LNCaP clone FGC (cell line): ENCODE results near the gene SMIM38.

Source experiments
- DNase-seq: peaks from one replicate; pipeline ENCODE4 v3.0.0-alpha.2; 2011; ENCODE audit warnings: low read depth
- H3K4me3 ChIP-seq: 2 replicates; pipeline ENCODE4 v1.5.1; 2011; ENCODE audit warnings: mild to moderate bottlenecking, low read depth, low read length, control low read depth
- TF ChIP-seq, protein P1 (sequence below): IDR thresholded peaks from 2 replicates; pipeline ENCODE4 v1.5.1; 2012; ENCODE audit warnings: mild to moderate bottlenecking; ENCODE audit not compliant: control insufficient read depth, insufficient read depth; ENCODE audit errors: extremely low read depth

The SMIM38 gene

DNA sequence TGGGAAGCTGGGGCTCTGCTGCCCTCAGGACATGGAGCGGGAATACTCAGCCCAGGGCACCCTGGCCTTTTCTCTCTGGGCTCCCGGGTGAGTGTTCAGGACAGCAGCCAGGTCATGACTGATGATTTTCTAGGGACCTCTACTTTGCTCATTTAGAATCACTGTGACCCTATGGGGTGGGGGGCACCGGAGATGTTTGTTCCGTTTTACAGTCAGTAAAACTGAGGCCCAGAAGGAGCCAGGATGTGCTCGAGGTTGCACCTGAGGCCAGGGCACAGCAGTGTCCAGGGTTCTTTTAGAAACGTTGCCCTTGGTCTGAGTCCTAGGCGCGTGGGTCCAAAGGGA lies 48.1 kb downstream of the SMIM38 start:
- H3K4me3 ChIP-seq = no peak overlapping the region
- TF ChIP-seq, protein P1, sequence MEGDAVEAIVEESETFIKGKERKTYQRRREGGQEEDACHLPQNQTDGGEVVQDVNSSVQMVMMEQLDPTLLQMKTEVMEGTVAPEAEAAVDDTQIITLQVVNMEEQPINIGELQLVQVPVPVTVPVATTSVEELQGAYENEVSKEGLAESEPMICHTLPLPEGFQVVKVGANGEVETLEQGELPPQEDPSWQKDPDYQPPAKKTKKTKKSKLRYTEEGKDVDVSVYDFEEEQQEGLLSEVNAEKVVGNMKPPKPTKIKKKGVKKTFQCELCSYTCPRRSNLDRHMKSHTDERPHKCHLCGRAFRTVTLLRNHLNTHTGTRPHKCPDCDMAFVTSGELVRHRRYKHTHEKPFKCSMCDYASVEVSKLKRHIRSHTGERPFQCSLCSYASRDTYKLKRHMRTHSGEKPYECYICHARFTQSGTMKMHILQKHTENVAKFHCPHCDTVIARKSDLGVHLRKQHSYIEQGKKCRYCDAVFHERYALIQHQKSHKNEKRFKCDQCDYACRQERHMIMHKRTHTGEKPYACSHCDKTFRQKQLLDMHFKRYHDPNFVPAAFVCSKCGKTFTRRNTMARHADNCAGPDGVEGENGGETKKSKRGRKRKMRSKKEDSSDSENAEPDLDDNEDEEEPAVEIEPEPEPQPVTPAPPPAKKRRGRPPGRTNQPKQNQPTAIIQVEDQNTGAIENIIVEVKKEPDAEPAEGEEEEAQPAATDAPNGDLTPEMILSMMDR = no peak
- DNase-seq = no peak

- TF ChIP-seq, protein P1 = no peak
Measured at GRCh38 chr11:69204246-69204940, 48.7 kb downstream of the SMIM38 start.

DNA sequence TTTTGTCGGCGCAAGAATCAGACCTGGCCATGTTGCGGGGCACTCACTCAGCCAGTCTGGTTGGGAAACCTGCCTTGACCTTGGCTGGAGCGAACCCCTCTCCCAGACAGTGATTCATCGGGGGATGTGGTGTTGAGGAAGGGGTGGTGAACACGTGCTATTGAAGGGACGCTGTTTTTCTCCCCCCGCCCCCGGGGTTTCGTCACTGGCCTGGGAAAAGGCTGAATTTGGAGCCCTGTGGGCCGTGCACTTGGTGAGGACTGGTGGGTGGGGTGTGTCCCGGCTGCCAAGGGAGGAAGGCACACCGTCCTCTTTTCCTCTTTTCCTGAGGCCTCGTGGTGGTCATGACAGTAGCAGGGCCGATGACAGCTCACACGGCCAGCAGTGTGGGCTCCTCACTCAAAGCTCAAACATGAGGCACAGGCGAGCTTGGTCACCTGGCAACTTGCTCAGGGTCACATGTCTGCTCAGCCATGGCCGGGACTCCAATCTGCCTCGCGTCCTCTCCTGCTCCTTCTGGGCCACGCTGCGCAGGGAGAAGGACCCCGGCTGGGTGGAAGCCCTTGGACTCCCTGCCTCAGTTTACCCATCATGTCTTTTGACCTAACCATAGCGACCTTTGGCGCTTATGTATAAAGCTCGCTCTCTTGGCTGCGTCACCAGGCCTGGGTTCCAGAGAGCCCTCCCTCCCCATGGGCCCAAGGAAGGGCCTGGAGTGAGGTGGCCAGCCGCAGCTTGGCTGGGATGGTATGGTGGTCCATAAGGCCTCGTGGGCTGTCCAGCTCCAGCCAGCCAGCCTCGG lies 49.4 kb downstream of the SMIM38 start:
- H3K4me3 ChIP-seq = no peak overlapping the region
- TF ChIP-seq, protein P1 = no peak
- DNase-seq = no peak

More at GRCh38 chr11:69204246-69204940, 48.7 kb downstream of the SMIM38 start:
- H3K4me3 ChIP-seq = no peak overlapping the region
- no peak for DNase-seq
